TTC549 (cell line): ENCODE results near the gene ALOX12B.

ENCODE experiments used
- FAIRE-seq: peaks from 2 replicates; lab custom pipeline; 2012; peaks lifted over from hg19 to GRCh38; lab: Jason Lieb, UNC

Gene ALOX12B

DNA sequence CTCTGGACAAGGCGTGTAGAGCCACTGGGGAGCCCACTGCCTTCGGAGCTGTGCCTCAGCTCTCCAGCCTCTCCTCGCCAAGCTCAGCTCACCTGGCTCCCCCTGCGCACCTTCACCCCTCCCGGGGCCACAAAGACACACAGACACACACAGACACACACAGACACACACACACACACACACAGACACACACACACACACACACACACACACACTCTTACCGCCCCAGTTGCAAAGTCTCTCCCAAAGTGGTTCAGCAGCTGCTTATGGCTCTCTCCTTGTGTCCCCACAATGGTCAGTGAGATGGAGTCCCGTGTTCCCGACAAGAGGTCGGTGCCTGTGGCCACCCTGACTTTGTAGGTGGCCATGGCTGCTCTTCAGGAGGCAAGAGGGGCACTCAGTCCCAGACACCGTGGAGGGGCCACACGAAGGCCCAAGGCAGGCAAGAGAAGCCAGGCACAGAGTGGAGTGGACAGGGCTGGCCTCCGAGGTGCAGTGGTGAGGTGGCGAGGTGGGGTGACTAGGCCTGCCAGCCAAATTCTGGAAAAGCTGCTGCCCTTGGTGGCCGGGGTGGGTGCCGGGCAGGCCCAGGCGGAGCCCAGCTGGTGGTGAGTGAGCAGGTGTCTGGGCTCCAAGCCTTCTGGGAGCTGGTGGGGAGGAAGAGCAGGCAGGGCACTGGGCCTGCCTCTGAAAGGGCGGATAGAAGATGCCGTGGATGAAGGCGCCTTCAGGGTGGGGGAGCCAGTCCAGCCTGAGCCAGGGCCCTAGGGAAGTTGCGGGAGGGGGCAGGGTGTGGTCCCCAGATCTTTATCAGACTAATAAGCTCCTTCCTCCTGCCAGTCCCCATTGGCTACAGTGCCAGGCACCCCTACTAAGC lies at the start of gene ALOX12B:
ALOX12B (minus strand) TSS at position 642 of the 877 bp plus-strand sequence; CDS start at position 368, 274 bp downstream.
- FAIRE-seq = no peak

DNA sequence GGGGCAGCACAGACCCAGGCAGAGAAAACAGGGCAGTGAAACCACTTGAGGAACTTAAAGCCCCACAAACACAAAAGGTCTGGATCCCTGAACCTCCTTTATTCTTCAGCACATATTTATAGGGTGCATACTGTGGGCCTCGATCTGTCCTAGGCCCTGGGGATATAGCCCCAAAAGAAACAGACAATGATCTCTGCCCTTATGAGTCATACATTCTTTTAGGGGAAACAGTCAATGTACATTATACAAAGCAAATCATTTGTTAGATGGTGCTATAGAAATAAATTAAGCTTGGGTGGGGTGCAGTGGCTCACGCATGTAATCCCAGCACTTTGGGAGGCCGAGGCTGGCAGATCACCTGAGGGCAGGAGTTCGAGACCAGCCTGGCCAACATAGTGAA lies 46.4 kb upstream of the ALOX12B start:
- no peak for FAIRE-seq

DNA sequence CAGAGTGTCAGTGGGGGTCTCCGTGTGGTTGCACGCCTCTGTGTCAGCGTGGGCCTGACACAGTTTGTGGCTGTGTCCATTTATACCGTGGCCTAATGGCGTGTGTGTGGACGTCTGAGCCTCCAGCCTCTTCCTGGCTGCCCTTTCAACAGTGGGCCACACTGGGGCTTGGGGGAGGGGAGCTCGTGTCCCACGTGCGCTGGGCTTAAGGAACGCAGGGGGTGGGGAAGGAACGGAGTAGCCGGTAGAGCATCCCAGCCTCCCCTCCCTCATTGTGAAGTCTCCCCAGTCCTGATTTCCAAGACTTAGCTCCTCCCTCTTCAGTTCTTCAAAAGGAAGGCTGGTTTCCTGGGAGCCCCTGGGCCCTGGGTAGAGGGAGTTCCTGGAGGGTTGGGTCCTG lies 45.9 kb upstream of the ALOX12B start:
- no peak for FAIRE-seq

DNA sequence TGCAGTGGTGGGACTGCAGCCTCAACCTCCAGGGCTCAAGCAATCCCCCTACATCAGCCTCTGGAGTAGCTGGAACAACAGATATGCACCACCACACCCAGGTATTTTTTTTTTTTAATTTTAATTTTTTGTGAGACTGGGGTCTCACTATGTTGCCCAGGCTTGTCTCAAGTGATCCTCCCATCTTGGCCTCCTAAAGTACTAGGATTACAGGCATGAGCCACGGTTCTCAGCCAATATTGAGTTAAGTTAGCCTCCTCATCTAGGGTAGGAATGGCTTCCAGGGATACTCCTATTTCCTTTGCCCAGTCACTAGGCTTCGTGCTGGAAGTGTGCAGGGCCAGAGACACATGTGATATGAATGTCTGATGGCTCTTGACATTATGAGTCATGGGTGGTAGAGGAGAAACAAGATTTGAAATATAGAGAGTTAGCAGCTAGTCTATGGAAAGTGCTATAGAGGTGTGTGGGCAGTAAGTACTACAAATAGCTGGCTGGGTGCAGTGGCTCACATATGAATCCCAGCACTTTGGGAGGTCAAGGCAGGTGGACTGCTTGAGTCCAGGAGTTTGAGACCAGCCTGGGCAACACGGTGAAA lies 44.4 kb upstream of the ALOX12B start:
- FAIRE-seq = no peak

DNA sequence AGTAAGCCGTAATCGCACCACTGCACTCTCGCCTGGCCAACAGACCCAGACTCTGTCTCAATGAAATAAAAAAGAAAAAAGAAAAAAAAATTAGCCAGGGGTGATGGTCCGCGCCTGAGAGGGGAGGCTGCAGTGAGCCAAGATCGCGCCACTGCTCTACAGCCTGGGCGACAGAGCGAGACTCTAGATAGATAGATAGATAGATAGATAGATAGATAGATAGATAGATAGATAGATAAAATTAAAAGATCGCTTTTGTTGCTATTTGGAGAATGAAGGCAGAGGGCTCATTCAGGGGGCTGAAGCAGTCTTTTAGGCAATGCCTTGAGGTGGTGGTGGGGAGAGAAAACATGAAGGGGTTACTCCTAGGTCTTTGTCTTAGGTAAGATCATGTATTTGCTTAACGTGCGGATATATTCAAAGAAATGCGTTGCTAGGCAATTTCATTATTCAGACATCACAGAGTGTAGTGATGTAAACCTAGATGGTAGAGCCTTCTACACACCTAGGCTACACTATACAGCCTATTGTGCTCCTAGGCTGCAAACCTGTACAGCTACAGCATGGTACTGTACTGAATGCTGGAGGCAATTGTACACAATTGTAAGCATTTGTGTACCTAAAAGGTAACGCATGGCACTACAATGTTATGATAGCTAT lies 40.7 kb upstream of the ALOX12B start:
- FAIRE-seq = no peak

DNA sequence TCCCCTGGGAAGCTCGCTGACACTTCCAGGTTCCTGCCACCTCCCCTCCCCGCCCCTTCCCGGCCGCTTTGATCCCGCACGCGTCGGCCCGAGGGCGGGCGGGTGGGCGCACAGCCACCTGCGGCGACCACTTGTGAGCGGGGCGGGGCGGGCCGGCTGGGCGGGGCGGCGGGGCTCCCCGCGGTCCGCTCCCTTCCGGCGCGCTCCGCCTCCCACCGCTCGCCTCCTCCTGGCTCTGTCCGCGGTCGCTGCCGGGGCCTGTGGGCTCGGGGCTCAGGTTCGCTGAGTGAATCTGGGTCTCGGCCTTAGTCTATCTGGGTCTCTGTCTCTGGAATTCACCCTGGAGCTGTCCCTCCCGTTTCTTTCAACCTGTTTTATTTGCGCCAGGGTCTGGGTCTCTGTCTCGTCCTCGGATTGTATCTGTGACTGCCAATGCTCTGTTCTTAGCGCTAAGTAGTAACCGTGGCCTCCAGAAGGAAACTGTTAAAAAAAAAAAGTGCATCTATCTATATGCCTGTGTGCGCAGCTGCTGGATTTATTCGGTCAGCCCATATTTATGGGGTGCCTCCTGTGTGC lies 39.1 kb upstream of the ALOX12B start:
- FAIRE-seq = no peak

DNA sequence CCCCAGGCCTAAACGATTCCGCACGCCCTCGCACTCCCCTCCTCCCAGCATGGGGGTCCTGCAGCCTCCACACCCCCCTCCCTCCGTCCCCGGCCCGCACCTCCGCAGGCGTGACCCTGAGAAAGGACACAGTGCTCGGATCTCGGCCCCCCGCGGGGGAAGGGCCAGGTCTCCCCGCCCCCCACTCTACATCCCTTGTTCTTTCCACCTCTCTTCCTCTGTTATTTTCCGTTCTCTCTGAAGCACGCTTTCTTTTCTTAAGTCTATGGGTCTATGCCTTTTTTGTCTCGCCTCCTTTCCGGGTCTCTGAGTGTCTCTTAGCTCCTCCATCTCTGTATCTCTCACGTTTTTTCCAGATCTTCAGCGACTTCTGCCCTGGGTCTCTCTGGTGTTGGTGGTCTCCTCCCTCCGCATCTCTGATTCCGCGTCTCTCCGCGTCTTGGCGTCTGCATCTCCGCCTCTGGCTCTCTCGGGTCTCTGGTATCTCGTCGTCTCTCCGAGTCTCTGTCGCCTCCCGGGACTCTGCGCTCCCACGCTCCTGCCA lies 38.5 kb upstream of the ALOX12B start:
- no peak for FAIRE-seq

DNA sequence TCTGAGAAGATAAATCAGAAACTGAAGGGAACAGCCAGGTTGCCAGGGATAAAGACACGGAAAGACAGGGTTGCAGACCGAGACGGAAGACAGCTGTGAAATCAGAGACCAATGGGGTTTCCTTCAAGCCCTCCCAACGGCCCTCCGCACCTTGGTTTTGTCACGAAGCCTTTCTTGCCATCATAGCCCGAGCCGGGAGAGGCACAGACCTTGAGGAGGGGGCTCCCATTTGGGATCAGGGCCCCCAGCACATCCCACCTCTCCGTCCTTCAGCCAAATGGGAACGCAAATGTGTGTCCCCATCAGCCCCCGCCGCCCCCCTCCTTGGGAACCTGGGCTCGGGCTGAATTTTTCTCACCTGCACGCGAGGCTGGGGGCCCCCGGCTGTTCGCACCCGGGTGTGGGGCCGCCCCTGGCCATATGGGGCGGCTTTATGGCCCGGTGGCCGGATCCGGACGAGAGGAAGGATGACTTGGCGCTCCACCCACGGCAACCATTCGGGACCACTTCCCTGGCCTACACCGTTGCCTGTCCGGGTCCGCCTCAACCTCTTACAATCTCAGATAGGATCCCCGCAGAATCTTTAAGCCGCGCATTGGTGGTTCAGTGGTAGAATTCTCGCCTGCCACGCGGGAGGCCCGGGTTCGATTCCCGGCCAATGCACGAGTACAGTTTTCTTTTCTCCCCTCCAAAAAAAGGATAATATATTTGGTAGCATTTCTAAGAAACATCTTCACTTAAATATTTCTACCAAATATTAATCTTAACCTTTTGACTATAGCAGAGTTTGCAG lies 37.8 kb upstream of the ALOX12B start:
- FAIRE-seq = no peak

DNA sequence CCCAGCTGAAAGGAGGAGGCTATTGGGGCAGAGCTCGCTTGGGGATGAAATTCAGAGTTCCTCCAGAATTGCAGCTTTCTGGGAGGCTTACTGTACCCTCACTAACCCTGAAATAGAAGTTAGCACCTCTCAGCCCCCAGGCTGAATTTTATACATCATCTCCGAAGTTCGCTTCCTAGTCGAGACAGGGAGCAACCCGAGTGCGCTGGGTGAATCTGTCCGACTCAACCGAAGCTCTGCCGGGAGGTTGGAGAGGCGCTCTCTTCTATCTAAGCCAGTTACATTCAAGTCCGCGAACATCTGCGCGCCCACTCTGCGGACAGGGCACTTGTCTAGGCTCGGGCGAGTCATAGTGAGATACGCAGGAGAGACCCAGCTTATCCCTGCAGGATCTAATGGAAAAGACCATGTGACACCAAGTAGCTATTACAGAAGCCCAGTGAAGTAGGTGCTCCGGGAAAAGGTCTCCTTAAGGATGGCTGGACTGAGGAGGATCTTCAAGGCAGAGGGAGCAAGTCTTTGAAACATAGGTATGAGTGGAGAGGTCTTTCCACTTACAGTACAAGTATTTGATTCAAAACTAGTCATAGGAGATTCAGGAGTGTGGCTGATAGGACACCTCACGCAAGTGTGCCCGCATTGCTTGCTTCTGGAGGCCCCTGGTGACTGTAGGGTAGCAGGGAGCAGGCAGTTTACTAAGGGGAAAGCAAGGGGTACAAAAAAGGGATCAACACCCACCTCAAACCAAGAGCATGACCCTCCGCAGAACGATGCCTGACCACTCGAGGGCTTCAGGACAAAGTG lies 37.0 kb upstream of the ALOX12B start:
- FAIRE-seq = no peak

DNA sequence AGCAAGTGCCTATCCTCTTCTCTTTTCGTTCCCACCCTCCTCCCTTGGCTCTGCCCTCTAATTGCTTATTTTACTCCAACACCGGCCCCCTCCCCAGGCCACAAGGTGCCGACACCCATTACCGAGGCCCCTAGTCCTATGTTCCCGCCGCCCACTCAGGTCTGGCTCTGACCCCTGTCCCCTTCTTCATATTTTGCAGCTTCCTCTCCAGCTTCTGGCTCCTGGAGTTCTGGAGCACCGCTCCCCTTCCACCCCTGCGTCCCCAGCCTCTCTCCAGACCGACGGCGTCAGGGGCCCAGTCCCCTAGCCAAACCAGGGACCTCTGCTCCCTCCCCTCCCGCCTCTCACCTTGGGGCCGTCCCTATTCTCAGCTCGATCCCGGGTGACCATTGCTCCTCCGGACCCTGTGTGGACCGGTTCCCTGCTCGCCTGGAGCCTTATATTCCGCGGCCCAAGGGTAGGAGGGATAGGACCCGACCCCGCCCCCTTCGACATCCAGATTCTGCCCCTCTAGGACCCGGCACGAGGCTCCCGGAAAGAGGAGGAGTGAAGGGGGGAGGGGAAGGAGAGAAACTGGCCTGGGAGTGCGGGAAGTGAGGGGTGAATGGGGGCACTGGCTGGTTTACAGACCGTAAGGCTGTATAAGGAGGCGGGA lies 36.3 kb upstream of the ALOX12B start, which contains the start of gene HES7:
HES7 (minus strand) TSS at position 412 of the 655 bp plus-strand sequence; CDS start at position 390, 22 bp downstream.
- no peak for FAIRE-seq

DNA sequence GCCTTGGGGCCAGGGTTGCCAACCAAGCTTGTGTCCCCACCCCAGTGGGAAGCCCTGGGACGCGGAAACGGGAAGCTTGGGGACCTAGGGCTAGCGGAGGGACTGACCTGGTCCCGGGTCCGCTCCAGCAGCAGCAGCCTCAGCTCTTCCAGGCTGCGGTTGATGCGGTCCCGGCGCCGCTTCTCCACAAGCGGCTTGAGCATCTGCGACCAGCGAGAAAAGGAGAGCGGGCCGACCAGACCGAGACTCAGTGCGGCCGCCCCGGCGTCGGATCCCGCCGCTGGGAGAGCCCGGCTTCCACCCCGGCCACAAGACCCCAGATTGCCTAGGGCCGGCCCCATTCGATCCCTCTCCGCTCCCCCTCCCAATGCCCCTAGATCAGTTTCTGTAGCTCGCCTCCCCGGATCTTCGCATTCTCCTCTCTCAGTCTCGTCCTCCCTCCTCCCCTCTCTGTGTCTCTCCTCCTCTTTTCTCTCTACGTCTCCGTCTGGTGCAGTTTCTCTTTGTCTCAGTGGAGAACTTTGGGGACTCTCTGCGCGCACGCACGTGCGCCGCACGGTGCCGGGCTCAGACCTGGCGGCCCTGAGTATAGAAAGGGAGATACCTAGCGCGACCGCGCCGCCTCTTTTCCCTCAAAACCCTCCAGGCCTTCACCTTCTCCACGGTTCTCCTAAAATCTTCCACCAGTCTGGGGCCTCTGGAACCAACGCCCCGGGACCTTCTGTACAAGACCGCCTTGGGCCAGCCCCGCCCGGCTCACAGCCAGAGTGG lies 35.6 kb upstream of the ALOX12B start:
- no peak for FAIRE-seq

DNA sequence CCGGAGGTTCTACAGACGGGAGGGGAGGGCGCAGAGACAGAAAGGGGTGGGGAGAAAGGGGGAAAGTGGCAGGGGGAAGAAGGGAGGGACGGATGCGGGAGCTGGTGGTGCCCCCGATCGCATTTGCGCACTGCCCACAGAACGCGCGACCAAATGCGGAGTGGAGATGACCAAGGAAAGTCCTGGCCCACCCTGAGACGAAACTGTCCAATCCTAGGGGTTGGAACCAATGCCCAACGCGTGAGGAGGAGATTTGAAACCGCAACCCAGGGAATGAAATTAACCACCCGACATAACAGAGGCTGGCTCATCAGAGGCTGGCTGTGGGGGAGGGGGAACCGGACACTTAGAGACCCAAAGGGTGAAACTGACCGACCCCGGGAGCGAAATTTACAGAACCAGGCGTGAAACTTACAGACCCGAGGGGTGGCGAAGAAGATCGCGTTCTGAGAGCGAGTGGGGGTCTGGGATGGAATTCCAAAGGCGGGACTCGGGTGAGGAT lies 35.0 kb upstream of the ALOX12B start:
- FAIRE-seq = no peak

DNA sequence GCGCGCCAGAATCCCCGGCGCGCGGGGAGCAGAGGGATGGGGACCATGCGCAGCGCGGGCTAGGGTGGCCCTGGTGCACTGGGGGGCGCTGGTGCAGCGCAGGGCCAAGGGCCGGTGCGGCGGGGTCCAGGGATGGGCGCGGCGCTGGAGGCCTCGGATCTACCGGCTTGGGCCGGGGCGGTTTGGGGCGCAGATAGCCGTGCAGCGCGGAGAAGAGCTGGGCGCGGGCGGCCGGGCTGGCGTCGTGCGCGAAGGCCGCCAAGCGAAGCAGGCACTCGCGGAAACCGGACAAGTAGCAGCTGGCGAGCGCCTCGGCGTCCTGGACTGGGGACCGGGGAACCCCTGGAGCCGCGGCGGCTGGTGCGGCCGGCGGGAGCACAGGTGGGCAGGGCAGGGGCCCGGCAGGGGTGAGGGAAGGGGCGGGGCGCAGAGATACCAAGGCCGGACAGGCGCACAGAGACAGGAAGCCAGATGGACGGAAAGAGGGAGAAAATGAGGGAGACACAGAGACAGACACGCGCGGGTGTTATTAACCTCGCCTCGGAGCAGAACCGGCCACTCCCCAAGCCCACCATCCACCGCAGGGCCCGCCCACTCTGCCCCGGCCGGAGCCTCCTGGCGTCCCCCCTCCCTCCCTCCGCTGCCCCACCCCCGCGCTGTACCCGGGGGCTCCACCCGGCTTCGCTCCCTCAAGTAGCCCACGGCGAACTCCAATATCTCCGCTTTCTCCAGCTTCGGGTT lies 34.3 kb upstream of the ALOX12B start:
- FAIRE-seq = no peak

DNA sequence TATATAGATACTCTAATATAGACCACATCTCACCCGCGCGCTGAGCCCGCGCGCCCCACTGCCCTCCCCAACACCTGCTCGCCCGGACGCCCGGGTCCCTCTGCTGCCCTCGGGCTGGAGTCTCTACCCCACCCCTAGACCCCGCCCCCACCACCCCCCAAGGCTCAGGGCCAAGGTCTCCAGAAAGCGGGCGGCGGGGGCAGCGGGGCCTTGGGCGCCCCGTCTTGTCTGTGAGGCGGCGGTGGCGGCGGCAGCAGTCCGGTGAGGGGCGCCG lies 33.8 kb upstream of the ALOX12B start:
- no peak for FAIRE-seq

DNA sequence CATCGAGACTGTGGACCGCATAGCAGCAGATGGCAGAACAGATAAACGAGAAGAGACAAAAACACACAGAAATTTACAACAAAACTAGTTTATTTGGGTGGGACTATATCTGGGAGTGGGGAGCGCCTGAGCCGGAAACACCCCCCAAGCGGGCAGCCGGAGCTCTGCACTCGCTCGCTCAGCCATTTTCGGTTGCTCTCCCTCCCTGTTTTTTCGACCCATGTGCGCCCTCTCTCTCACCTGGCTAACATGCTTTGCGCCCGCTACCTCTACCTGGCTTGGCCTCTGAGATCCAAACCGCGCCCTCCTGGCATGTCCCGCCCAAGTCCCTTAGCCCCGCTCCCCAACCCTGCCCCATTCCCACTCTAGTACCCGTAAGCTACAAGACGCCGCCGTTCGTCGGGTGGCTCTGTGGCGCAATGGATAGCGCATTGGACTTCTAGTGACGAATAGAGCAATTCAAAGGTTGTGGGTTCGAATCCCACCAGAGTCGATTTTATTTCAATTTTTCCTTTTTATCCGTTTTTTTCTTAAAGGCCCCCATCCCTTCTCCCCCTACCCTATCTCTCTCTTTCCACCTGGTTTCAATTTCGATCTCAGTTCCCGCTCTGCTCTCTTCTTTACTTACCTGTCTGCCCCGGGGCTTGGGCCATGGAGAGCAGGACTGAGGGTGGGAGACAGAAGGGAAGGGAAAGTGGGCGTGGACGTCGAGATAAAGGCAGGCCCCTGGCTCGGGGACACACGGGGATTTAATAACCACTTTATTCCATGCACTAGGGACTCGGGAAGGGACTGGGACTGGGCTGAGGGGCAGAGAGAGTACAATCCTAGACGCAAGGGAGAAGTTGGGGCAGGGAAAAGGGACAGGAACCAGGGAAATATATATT lies 33.2 kb upstream of the ALOX12B start:
- no peak for FAIRE-seq

DNA sequence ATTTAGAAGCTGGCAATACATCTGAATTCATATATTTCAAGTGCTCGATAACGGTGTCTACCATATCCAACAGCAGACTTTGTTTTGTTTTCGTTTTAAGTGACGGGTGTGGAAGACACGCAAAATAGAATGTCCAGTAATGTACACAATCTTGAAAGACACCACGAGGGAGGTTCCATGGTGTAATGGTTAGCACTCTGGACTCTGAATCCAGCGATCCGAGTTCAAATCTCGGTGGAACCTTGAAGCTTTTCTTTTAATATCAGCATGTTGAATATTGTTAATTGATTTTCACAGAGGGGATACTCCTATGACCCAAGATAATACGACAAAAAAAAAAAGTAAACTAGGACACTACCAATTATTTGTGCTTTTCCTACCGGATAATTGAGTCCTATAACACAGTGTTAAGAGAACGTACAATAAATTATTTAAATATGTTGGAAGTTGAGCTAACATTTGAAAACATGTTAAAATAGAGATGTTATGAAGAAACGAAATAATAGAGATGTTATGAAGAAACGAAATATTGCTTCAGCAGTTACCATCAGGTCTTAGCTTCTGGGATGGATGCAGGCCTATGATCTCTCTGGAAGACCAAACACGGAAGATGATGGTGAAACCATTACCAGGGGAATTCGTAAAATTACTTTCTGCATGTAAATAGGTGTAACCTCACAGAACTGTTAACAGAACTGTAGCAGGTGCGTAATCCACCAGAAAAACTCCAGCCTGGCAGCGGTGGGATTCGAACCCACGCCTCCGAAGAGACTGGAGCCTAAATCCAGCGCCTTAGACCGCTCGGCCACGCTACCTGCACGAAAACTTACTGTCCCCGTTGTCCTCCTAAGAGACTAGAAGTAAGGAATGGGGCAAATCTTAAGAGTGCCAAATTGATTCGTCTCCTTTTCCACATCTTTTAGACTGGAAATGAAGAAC lies 32.3 kb upstream of the ALOX12B start:
- peak; percentile 92 for FAIRE-seq
